Measurements from ENCODE around the gene CD93. TPM values are rescaled to one million over a fixed set of nuclear protein-coding genes. Genes with fewer than 3 reads are reported as not detected.

Gene CD93
- total and polyA plus RNA-seq, 2 of the 8 experiments (the other 6 are each of a cell fraction or from before 2014, with no cell fraction given), result under 0.01 to 0.07 TPM

- TF ChIP-seq KDM4A (IDR thresholded peaks at IDR 0.05; ENCODE audit: low read depth, low read length, severe bottlenecking) (peak; percentile 17), CTCF (IDR thresholded peaks at IDR 0.05; ENCODE audit: control extremely low read depth in 1 of 3, insufficient read depth in 1 of 3, low read depth in 1 of 3, low read length in 3 of 3) (no peak), GABPA (IDR thresholded peaks at IDR 0.05; ENCODE audit: borderline replicate concordance, insufficient read depth, low read length) (no peak), MAX (IDR thresholded peaks at IDR 0.05) (peak; percentile 91), TAF7 (optimal IDR thresholded peaks at IDR 0.05; ENCODE audit: borderline replicate concordance, low read depth, low read length) (no peak)
These were observed 36.7 kb downstream of the CD93 start, which contains the start of gene THBD (continued) for GRCh38 chr20:23049201-23050075.

All from H1 (cell line).